ENCODE data around the gene MERTK.

The MERTK gene

DNA sequence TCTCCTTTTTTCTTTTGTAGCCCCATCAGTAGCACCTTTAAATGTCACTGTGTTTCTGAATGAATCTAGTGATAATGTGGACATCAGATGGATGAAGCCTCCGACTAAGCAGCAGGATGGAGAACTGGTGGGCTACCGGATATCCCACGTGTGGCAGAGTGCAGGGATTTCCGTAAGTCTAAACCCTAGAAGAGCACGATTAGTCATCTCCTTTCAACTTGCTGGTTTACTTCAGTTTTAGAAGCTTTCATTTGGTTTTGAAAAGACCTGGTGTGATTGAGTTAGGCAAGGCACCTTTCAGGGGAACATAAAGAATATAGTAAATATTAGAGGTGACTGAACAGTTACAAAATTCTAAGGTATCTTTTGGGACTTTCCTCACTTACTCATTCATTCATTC is 84.4 kb downstream of the MERTK start:
- no peak for DNase-seq

DNA sequence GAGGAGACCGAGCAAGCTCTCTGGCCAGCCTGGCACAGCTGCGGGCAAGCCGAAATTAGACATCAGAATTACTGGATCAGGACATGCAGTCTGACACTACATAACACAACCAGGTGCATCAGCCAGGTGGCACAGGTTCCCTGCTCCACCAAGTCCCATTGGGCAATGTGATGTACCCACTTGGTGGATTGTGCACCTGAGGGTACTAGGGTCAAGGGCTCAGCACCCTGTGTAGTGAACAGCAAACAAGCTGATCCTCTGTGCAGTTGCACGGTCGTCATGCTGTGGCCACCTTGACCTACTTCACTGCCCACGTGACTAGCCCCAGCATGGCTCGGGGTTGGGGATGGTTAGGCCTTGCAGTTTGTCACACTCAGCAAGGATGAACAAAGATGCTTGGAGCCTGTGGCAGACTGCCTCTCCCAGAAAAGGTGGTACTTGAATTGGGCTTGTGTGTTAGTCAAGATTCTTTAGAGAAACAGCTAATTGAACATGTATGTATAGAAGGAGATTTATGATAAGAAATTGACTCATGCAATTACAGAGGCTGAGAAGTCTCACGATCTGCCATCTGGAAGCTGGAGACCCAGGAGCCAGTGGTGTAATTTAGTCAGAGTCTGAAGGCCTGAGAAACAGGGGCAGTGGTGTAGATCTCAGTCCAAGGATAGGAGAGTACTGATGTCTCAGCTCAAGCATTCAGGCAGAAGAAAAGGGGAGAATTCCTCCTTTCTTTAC is 85.2 kb downstream of the MERTK start:
- no peak for DNase-seq

DNA sequence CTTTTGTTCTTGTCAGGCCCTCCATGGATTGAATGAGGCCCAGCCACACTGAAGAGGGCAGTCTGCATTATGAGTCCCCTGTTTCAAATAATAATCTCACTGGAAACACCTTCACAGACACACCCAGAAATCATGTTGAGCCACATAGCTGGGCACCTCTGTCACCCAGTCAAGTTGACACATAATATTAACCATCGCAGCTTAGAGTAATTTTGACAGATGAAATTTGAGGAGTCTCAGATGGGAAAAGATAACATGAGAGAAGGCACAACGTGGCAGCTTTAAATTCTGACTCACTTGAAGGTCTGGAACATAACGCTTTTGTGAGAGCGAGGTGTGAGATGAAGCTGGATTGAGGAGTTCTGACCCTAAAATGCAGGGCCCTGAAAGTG is 85.8 kb downstream of the MERTK start:
- DNase-seq: no peak

DNA sequence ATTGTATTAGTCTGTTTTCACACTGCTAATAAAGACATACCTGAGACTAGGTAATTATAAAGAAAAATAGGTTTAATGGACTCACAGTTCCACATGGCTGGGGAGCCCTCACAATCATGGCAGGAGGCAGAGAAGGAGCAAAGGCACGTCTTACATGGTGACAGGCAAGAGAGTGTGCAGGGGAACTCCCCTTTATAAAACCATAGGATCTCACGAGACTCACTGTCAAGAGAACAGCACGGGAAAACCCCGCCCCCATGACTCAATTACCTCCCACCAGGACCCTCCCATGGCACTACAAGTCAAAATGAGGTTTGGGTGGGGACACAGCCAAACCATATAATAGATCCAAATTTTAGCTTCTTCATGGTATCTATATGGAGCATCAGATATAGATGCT is 87.1 kb downstream of the MERTK start:
- no peak for DNase-seq

DNA sequence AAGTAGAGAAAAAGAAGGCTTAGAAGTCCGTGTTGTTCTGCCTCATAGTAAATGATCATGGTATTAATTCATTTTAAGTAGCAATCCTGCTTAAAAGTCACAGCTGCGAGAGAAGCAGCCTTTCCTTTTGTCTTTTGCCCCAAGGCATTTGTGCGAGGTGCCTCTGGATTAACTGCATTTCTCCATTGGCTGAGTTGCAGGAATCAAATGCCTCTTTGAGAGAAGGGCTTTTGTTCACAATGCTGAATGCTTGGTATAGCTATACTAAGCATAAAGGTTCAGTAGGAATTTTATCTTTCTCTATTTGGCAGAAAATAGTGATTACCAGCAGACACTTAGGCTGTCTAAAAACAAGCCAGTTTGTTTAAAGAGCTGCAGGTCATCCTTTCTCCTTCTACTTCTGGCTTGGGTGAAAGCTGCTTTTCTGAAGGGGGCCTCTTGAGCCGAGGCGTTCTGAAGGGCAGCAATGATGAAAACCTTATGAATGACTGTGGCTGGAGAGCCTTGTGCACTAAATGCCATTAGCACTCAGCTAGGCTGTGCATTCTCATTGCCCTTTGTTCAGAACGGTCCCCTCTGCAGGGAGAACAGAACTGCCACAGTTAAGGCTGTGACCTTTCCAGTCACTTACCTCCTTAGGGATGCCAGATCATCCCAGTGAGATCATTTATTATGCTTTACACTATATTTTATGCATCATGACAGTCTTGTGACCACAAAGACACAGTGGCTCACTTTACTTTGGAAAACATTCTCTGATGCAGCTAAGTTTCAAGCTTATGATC is 87.9 kb downstream of the MERTK start:
- no peak for DNase-seq

DNA sequence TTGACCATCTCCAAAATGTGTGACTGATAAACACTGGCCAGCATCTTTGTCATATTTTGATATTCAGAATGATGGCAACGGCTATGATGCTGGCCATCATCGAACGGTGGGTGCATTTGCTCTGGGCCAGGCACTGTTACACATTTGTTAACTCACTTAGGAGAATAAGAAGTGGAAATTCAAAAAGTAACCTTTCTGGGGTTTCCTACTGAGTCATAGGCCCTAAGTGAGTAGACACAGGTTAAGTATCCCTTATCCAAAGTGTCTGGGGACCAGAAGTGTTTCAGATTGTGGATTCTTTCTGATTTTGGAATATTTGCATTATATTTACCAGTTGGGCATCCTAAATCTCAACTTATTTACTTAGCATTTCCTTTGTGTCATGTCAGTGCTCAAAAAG is 92.0 kb downstream of the MERTK start:
- no peak for DNase-seq

DNA sequence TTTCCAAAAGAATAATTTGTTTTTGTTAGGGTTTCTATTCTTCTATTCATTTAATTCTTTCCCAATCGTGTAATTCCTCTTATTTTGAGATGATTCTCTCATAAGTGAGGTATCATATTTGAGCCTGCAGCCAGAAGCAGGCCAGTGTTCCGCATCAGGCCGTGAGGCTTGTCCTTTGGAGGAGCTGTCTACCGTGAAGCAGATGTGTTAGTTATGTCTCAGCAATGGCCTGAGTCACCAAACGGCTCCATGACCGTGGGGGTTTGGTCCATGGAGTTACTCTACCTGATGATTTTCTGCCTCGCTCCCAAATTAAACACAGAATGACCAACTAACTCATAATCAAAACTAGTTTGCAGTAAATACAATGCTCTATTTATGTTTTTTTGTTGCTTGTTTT is 92.4 kb downstream of the MERTK start:
- DNase-seq: no peak

DNA sequence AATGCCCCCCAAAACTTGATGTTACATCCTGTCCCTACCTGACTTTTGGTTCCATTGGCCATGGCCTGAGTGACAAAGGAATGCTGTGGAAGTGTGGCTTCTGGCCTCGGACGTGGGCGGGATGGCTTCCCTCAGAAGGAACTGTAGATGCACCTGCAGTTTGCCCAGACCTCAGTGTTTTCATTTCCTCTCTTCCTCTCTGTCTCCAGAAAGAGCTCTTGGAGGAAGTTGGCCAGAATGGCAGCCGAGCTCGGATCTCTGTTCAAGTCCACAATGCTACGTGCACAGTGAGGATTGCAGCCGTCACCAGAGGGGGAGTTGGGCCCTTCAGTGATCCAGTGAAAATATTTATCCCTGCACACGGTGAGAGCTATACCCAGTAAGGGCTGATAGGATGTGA is 95.6 kb downstream of the MERTK start:
- DNase-seq: no peak

DNA sequence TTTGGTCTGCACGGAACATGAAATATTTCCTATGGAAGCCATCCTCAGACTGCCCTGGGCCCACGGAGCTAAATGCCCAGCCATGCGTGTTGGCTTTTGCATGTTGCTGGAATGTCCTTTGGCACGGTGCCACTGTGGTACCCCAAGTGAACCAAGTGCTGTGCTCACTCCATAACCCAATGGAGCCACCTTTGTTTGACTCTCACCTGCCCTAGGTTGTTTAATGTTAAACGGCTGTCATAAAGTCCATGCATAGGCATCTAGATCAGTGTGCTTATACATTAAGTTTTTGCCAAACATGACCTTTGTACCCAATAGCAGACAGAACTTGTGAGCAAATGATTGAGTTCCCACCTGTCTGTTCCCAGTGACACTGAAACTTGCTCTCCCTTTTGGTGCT is 96.7 kb downstream of the MERTK start:
- no peak for DNase-seq

DNA sequence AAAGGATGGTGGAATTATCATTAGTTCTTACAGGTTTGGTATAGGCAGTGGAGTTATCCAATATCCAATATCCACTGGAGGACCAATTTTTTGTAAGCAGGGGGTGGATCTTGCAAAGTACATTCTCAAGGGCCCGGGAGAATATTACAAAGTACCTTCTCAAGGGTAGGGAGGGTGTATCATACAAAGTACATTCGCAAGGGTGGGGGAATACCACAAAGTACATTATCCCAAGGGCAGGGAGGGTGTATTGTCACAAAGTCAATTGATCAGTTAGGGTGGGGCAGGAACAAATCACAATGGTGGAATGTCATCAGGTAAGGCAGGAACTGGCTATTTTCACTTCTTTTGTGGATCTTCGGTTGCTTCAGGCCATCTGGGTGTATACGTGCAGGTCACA is 101.4 kb downstream of the MERTK start:
- DNase-seq: no peak

DNA sequence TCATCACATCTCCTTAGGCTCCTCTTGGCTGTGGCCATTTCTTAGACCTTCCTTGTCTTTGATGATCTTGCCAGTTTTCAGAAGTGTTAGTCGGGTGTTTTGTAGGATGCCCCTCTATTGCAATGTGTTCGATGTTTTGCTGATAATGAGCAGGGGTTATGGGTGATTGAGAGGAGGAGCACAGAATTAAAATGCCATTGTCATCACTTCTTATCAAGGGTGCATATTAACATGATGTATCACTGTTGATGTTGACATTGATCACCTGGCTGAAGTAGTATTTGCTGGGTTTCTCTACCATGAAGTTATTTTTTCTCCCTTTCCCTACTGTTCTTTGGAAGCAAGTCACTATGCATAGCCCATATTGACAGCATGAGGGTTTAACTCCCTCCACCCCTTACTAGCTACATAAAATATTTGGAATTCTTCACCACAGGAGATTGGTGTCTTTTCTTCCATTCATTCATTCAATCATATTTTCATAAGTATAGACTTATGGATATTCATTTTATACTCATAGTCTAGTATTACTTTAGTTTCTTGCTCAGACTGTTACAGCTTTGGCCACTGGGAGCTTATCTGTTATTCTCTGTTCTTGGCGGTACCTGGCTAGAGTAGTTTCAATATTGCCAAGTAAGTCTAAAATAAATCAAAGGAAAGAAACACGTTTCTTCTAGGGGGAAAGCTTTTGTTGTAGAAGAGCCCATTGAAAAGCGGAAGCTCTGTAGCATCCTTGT is 102.2 kb downstream of the MERTK start:
- no peak for DNase-seq

DNA sequence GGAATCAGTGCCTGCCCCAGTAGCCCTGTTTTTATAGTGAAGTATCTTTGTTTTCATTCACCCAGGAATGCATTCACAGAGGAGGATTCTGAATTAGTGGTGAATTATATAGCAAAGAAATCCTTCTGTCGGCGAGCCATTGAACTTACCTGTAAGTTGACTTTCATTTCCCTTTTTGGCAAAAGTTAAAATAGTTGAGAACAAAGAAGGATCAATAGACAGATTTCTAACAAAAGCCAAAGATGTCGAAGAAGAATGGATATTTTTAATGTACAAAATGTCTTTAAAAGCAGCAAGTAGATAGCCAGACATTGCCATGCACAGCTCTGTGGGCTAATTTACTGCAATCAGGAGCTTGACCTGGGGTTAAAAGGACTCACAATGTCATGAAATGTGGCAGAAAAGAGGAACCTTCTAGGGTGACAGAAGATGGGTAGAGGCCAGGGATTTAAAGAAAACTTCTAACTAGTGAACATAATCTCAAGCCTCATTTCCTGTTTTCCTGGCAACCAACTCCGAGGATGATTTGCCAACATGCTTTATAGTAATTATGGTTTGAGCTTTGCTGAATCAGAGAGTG is 102.8 kb downstream of the MERTK start:
- peak; percentile 5 for DNase-seq

DNA sequence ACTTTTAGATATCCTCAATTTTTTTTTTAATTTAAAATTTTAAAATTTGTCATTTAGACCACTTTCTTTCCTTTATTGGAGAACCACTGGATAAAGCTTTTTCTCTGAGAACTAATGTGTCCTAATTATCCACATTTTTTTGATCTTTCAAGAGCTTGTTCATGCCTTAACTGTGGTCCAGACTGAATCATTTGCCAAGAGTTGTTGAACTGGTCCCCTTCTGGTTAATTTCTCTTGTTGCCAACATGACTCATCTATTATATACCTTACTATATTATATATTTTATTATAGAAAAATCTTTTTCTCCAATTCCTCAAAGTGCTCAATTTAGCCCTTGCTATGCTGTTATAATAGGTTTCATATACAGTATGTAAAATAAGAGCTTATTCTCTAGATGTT is 103.5 kb downstream of the MERTK start:
- no peak for DNase-seq

DNA sequence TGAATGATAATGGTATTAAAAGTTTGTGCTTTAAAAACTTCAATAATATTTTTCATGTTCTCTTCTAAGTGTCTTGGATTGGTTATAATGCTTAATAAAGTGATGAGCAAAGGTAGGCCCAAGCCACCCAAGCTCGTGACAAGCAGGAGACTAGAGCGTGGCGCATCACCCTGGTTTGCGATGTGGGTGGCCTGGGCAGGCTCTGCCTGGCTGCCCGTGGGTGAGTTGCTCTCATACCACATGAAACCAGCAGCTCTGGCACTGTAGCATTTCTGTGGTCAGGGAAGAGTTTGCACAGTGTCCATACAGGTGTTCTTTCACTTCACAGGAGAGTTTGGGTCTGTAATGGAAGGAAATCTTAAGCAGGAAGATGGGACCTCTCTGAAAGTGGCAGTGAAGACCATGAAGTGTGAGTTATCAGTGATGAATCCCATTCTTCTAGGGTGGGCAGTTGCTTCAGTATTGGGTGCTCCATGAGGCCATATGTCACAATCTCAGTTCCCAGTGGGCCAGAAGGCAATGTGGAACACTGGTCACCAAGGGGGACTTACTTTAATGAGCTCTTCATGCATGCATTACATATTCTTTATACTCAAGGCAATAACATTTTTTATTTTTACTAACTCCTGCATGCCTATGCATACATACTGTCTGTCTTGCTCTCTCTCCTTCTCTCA is 105.3 kb downstream of the MERTK start:
- no peak for DNase-seq

DNA sequence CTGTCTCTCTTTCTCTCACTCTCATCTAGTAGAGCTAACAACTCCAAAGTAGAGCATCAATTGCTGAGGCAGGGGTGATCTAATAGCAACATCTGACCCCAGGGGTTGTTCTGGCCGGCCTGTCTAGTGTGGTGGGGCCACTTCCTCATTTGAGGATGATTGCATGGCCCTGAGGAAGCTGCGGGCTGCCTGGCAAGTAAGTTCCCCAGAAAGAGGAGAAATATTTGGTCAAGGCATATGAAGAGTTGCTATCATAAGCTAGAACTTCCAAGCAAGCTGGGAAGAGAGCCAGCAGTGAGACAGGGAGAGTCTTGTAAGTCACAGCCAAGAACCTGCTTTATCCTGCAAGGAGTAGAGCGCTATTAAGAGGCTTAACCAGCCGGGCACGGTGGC is 105.8 kb downstream of the MERTK start:
- DNase-seq: peak; percentile 13

DNA sequence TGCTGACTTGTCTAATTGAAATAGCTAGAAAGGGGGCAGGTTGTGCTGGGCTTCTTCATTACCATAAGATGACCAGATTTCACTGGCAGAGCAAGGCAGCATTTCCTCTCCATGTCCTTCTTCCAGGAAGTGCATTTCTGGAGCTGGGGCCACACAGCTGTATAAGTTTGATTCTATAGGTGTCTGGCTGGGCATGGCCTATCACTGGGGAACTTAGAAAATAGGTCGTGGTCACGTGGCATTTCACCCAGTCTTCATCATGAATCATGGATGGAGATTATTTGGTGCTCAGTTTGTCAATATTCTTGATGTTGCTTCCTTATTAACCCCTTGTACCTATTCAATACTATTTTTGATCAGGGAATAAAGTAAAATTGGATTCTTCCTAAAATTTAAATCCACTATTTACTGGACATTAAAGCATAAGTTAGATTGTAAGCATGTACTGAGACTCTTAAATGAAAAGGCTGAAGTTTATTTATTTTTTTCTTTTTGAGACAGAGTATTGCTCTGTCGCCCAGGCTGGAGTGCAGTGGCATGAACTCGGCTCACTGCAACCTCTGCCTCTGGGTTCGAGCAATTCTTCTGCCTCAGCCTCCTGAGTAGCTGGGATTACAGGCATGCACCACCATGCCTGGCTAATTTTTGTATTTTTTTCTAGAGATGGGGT is 107.1 kb downstream of the MERTK start:
- DNase-seq: no peak

DNA sequence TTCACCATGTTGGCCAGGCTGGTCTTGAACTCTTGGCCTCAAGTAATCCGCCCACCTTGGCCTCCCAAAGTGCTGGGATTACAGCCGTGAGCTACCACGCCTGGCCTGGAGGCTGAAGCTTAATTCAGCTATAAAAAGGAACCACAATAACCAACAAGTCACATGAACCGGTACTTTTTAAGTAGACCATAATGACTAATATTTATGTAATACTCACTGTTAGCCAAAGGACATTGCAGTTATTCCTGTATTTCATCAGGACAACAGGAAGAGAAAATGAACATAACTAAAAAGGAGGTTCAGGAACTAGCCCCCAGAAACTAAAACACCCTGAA is 107.6 kb downstream of the MERTK start:
- DNase-seq: no peak

DNA sequence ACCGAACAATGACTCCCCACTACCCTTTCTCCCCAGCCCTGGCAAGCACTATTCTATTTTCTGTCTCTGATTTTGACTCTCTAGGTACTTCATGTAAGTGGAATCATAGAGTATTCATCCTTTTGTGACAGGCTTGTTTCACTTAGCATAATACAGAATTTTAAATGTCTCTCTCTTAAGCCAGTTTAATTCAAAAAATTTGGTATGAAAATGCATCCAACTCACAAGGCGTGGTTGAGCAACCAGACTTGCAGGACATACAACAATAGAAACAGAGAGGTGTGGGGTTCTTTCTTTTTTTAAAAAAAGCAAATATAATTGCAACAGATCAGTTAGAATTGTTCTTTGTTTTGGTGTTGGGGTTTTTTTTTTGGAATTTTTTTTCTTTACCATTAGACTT is 109.1 kb downstream of the MERTK start:
- DNase-seq: no peak

DNA sequence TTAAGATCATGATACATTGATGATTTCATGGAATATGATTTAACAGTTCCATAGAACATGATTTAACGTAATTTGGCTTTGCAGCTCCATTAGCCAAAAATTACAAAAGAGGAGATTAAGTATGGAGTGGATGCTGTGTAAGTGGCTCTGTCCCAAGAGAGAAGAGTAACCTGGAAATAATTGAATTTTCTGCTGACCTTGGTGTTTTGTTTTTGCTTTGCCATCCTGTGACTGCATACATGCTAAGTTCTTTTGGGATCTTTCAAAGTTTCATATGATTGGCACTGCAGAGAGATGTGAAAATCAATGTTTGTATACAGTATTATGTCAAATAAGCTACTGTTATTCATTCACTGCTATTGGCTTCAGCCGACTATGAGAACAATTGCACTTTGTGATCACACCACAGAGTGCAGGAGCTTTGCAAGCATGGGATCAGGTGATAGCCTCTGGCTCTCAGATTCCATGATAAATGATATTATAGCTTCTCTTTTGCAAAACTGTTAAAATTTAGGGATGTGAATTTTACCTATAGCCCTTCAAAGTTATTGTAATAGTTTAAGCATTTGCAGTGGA is 110.6 kb downstream of the MERTK start:
- DNase-seq: no peak

DNA sequence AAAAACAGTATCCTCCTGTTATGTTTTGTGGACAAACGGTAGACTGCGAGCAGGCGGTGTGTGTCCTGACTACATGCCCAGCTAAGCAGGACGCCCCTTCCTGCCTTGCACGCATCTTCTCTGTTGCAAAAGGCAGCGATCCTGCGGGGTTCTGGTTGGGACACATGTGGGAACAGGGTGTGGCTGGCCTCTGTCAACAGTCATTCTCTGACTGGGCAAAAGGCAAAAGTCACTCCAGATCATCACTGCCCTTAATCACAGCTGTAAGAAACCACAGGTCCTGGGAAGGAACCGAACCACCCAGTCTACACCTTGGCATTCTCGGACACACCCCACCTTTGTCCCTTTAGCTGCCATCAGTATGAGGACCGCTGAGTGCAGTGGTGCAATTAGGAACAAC is 112.3 kb downstream of the MERTK start:
- no peak for DNase-seq

DNA sequence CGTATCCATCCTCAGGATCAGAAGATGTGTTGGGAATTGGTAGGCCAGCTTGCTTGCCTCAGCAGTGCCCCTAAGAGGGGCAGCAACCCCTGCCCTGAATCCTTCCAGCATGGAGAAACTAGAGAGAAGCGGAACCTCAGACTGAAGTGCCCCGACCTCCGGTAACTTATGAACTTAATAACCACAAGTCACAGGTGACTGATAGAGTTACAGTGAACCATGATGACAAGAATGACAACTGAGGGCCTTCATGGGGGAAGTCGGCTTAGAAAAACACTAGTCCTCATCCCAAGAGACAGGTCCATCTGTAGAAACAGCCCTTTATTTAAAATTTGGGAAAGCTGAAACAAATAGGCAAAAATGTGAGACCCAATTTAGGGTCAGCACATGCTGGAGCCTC is 114.1 kb downstream of the MERTK start:
- no peak for DNase-seq

DNA sequence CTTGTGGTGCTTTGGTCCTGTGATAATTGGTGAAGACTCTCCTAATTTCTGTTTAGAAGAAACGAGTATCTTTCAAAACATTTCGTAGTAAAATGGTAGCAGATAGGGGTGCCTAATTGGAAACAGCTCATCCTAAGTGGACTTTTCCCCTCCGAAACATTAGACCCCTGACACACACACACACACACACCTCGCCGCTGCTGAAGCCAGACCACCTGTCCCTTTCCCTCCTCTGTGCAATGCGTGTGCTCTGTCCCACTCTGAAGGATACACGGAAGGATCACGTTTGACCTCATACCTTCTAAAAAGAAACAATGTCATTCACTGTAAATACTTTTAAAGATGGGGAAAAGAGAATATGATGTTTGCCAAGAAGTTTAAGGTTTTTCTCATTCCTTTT is 120.4 kb downstream of the MERTK start:
- DNase-seq: no peak

Data from CD4-positive, alpha-beta T cell treated with Interleukin-4 for 4 hours (primary cell).